Hepatocyte (in vitro differentiated cells): ENCODE data around the gene ARPIN.
"Not testable (repeated sequence)": the region's sequence is repeated elsewhere in the genome, so short reads cannot be mapped to it uniquely, and the experiment has no call there.

ENCODE experiments used
- EZH2 ChIP-seq: fragments of 200-600 bp; sonication (generic); IDR thresholded peaks from 2 replicates; pipeline ENCODE4 v1.6.1; 2016; ENCODE audit warnings: antibody characterized with exemption, mild to moderate bottlenecking, borderline replicate concordance
- TF ChIP-seq, protein P1 (sequence below): fragments of 200-600 bp; sonication (generic); IDR thresholded peaks from 2 replicates; pipeline ENCODE4 v1.5.1; 2016; ENCODE audit warnings: antibody characterized with exemption, mild to moderate bottlenecking; ENCODE audit not compliant: poor library complexity

DNA sequence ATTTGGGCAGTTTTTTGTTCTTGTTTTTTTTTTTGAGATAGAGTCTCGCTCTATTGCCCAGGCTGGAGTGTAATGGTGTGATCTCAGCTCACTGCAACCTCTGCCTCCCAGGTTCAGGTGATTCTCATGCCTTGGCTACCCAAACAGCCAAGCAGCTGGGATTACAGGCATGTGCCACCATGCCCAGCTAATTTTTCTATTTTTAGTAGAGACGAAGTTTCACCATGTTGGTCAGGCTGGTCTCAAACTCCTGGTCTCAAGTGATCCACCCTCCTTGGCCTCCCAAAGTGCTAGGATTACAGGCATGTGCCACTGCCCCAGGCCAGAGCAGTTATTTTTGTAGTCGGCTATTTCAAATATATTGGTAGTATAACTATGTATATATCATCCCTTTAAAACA, 27.6 kb downstream of the ARPIN start:
- TF ChIP-seq, protein P1, sequence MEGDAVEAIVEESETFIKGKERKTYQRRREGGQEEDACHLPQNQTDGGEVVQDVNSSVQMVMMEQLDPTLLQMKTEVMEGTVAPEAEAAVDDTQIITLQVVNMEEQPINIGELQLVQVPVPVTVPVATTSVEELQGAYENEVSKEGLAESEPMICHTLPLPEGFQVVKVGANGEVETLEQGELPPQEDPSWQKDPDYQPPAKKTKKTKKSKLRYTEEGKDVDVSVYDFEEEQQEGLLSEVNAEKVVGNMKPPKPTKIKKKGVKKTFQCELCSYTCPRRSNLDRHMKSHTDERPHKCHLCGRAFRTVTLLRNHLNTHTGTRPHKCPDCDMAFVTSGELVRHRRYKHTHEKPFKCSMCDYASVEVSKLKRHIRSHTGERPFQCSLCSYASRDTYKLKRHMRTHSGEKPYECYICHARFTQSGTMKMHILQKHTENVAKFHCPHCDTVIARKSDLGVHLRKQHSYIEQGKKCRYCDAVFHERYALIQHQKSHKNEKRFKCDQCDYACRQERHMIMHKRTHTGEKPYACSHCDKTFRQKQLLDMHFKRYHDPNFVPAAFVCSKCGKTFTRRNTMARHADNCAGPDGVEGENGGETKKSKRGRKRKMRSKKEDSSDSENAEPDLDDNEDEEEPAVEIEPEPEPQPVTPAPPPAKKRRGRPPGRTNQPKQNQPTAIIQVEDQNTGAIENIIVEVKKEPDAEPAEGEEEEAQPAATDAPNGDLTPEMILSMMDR, result not testable (repeated sequence)
- not testable (repeated sequence) for TF ChIP-seq EZH2
